HG03439 (cell line): ENCODE measurements around the gene MMP28.

ENCODE experiments used
- ATAC-seq: cut with Tn5 transposase; IDR thresholded peaks from one replicate; pipeline ENCODE4 v1.9.1; 2021; ENCODE audit warnings: mild to moderate bottlenecking, moderate library complexity; ENCODE audit not compliant: unreplicated experiment

MMP28 gene

DNA sequence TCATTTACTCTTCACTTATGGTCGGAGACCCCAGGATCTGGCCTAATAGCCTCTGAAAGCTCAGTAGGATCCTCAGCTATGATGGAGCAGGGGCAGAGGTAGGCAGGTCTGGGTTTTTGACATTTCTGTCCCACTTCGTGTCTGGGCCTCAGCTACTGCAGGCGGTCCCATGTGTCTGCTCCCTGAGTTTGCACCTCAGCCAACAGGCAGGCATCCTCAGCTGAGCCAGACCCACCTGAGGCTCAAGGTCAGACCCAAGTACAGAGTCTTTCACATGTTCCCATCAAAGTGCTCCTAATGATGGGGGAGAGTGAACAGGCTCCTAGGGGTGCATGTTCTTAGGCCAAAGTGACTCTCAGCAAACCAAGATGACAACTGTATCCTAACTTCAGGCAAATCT lies 66.9 kb downstream of the MMP28 start:
- no peak for ATAC-seq

DNA sequence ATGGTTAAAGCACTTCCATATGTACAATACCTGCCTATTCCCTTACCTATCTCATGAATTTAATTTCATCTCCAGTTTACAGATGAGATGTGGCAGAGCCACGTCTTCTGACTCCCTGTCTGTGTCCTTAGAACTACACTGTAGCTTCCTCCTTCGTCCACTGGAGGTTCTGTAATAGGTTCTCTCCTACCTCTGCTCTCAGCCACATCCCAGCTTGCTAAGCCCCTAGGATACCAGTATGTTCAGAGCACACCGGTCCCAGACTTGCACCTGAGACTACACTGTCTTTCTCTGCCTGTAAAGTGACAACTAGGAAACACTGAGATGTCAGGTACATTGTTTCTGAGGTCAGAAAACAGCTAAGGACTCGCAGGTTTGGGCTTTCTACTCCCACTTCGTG lies 67.8 kb downstream of the MMP28 start:
- ATAC-seq, result no peak

DNA sequence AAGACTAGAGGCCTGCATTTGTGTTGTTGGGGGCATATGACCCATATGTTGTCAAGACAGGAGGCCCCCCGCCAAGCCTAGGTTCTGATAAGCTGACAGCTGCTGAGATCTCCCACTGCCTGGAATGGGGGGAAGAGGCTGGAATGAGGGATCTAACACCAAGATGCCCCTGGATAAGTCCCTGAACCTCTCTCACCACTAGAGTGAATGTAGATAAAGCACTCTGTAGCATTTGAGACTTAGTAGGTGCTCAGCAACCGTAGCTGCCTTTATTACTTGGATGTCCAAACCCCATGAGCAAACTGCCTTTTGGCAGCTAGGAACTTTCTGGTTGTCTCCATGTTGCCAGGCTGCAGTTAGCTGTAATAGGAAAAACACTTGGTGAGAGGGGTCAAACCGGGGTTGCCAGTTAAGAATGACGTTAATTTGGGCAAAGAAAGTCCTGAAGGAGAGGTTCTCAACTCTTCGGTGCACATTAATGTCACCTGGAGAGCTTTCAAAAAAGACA lies 68.4 kb downstream of the MMP28 start:
- no peak for ATAC-seq

DNA sequence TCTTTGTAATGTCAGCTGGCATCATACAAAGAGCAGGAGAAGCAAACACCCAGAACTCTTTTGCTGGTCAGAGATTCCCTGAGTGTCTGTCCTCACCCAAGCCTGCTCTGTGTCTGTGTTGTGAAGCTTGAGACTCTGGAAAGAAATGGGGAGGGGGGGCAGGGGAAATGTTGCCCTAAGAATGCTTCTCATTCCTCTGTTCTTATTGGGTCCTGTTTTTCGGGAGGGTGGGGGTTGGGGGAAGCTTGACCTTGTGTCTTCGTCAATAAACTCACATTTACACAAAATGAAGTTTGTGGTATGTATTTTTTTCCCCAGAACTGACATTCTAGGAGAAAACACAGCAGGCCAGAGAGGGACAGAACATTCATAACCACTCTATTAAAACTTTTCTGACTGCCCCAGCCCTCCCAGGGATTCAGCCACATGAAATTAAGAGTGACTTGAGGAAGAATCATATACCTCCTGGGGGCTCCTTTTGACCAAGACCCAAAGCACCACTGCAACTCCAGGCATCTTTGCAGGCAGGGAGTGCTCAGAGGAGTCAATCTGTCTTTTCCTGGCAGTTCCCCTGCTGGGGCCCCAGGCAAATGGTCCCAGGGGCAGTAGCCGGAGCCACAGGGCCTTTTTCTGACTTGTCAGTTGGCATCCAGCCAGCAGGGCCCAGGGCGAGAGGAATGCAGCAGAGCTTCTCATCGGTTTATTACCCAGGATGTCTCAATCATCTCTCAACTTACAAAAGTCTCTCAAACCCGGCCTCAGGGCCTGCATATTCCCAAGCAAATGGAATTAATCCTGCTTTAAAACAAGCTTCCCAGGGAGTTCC lies 69.1 kb downstream of the MMP28 start:
- ATAC-seq, result no peak

DNA sequence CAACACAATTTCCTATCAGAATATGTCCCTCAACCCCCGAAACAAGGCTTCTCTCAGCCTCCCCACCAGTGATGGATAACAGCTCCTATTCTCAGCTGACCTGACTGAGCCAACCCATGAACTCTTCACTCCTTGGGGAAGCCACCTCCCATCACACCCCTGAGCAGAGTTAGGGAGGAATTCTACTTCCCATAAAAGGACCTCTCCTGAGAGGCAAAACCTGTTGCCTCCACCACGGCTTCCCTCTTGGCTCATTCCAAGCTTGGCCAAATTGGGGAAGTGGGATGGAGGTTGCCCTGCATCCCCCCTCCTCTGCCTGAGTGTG lies 69.7 kb downstream of the MMP28 start:
- ATAC-seq, result no peak

DNA sequence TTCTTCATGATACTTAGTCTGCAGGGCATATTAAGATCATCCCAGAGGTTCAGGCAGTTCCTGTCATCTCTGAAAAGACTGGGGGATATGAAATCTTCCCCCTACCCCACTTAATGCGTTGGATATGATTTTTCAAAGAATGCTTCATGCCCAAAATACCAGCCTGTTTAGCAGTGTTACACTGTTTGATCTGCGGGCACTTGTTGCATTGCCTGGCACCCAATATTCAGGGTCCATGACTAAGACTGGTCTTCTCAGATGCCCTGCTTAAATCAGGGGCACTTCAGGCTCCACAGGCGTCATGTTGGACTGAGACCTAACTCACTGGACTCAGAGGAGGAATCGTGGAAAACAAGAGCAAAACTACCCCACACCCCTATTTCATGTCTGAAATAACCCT lies 70.4 kb downstream of the MMP28 start:
- no peak for ATAC-seq

DNA sequence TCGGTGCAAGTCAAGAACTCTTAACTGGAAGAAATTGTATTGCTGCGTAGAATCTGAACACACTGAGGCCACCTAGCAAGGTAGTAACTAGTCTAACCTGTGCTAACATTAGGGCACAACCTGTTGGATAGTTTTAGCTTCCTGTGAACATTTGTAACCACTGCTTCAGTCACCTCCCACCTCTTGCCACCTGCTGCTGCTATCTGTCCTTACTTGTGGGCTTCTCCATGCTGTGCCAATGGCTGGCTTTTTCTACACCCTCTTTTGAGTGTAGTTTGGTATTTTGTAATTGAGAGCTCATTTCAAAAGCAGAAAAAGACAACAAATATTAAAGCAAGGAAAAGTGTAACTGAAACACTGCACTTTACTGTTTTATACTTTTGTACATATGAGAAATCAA lies 71.7 kb downstream of the MMP28 start:
- ATAC-seq, result no peak

DNA sequence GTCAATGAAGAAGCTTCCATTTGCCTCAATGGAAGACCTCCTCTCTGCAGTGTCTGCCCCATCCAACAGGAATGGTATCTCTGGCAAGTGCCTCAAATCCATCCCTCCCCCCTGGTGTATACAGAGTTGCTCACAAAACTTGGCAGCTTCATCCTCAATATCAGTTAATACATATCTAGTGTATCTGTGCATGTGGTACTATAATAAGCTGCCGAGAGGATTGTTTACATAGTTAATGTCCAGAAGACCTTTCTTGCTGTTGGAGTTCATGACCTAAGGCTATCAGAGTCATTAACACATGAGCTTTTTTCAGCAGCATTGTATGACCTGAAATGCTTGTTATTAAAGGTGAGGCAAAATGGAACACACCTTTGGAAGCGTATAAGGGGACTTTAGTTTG lies 78.0 kb downstream of the MMP28 start:
- ATAC-seq, result no peak

DNA sequence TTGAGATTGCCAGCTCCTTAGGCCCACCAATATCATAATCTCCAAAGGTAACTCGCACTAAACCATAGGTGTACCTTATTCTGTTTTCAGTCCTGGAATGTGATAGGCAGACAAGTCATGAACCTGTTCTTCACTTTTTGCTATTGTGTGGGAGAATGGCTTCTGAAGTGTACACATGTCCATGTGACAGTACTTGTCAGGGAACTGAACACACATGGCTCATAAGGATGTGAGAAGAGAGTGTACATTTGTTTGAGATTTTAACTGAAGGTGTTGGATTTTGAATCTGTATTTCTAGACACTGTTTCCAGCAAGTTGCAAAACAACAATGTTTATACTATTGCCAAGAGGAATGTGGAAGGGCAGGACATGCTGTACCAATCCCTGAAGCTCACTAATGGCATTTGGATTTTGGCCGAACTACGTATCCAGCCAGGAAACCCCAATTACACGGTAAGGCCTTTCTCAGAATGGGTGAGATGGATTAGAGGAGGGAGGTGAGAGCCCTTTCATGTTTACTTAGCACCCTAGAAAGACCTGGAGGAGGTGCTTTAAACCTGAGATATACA lies 78.5 kb downstream of the MMP28 start:
- no peak for ATAC-seq

DNA sequence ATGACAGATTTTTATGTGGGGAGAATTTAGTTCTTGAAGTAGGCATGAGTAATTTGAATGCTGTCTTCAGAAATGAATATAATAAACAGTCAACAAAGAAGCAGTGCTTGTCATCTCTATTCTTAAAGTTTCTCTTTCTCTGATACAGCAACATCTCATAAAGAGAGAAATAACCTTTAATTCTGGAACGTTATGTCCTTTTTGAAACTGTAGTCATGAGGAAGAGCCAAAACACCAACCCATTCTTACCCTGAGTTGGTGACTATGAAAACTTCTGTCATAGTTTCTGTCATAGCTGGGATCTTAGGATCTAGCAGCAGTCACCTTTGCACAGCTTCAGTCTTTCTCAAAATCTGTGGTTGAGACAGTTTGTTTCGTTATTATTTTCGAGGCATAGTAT lies 79.3 kb downstream of the MMP28 start:
- no peak for ATAC-seq
